Panc1 (cell line): ENCODE data around the gene PLCL1.

Source experiments
- CTCF ChIP-seq: fragments of 450-650 bp; IDR thresholded peaks from 2 replicates; pipeline ENCODE4 v1.5.1; 2017; ENCODE audit warnings: mild to moderate bottlenecking
- POLR2AphosphoS5 ChIP-seq: IDR thresholded peaks from 2 replicates; pipeline ENCODE4 v1.6.1; 2012; ENCODE audit warnings: mild to moderate bottlenecking, low read depth, low read length, moderate library complexity
- SIN3A ChIP-seq: IDR thresholded peaks from 2 replicates; pipeline ENCODE4 v1.6.1; 2012; ENCODE audit warnings: low read depth, mild to moderate bottlenecking, low read length, moderate library complexity, borderline replicate concordance; ENCODE audit not compliant: insufficient read depth
- TCF7L2 ChIP-seq: IDR thresholded peaks from 2 replicates; pipeline ENCODE4 v1.6.1; 2011; ENCODE audit warnings: mild to moderate bottlenecking, low read depth, low read length, inconsistent platforms

GRCh38 chr2:197870137-197870536 lies 65.7 kb downstream of the PLCL1 start:
- TF ChIP-seq CTCF, result no peak
- no peak for TF ChIP-seq POLR2AphosphoS5
- TF ChIP-seq TCF7L2, result no peak
- TF ChIP-seq SIN3A, result no peak
